HG03571 (cell line): ENCODE data around the gene BLACAT1.
A peak's percentile ranks its signal among the peaks of the same experiment; 100 is the strongest.
"Not testable (repeated sequence)": the region's sequence is repeated elsewhere in the genome, so short reads cannot be mapped to it uniquely, and the experiment has no call there.

Source experiments
- ATAC-seq: cut with Tn5 transposase; IDR thresholded peaks from one replicate; pipeline ENCODE4 v1.9.1; 2021; ENCODE audit not compliant: unreplicated experiment

The BLACAT1 gene

DNA sequence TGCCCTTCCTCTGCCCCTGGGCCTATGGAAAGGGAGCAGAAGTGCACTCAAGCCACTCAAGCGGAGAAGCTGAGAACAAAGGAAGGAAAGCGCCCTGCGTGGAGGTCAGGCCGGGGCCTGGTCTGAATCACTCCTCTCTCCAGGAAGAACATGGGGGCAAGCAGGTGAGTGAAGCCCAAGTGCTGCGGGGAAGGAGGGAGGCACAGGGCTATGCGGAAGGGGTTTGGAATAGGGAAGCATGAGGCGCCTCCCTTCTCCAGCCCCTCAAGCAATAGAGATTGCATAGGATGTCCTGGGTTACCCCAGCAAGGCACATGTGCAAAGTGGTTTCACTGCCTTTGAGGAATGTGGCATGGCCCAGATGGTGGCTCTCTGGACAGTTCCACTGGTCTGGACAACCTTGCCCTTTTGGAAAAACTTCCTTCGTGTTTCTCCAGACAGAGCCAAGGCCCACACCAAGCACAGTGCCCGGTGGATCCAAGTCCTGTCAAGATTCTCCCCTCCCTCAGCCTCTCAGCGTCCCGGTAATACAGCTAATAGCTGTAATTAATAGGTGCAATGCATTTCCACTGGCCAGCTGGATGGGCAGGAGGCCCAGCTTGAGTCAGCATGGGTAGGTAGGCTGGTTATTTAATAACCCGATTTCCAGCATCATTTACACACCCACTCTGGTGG is 13.7 kb downstream of the BLACAT1 start:
- no peak for ATAC-seq

DNA sequence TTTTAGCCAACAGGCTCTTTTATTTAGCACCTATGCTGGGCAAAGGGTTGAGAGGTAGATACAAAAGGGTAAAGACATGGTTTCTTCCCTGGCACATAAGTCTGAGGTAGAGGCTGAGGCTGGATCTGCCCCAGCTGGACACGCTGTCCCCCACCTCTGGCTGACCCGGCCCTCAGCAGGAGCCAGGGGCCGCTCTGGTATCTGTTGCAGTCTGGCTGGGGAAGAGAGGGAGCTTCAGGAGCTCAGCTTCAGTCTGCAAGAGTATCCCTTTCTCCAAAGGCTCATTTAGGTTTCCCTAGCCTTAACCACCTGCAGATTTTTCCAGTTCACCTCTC is 14.2 kb downstream of the BLACAT1 start:
- no peak for ATAC-seq

DNA sequence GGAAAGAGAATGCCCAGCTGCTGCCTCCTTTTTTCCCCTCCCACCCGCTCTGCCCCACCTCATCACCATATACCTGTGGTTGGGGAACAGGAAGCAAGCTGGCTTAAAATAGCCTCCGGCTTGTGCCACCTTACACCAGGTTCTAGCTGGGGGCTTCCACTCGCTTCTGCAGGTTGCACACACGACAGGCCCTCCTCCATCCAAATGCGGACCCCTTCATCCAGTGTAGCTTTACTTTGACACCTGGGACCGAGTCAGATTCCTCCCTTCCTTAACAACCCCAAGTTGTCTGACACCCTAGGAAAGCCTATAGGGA is 14.6 kb downstream of the BLACAT1 start:
- no peak for ATAC-seq

DNA sequence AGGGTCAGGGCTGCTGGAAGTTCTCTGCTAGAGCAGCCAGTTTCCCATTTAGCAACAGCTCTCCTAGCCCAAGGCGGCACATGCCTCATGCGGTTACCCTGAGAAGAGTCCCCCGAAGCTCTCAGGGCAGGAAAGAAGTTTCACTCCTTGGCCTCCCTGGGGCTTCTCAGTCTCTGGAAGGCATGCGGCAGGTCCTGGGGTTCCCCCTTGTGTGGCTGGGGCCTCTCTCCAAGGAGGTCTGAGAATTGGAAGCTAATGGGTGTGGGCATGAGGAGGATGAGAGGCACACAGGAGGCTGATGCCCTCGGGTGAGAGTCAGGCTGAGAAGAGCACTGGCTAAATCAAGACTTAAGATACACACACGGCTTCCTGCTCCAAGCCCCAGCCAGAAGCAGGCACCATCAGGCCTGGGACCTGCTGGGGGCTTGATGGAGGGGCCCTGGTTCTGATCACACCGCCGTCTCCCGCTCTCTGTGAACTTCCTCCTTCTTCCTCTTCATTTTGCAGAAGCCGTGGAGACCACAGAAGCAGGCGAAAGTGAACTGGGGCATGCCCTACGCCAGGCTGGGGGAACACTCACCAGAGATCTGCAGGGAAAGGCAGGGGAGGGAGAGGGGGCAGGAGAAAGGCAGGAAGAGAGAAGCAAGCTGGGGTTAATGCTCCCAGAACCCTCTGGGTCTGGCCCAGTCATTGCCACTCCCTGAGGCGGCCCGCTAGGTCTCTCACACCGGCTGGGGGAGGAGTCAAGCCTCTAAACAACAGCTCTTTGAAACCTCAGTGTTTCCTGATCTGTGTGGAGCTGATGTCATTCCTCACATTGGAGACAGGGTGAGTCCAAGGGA is 15.1 kb downstream of the BLACAT1 start:
- ATAC-seq = peak; percentile 67

DNA sequence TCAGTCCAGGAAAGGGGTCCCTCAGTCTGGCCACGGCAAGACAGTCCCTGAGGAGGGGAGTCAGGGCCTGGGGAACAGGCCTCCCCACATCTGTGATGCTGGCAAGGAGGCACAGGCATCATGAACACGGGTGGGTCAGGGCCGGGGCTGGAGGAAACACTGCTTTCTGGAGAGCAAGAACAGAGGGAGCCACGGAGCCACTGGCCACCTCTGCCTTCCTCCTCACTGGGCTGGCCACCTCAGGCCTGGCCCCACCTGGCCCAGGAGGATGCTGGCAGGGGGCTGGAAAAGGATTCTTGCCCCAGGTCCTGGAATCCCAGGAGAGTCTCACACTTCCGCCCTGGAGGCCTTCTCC is 15.7 kb downstream of the BLACAT1 start:
- ATAC-seq = no peak

DNA sequence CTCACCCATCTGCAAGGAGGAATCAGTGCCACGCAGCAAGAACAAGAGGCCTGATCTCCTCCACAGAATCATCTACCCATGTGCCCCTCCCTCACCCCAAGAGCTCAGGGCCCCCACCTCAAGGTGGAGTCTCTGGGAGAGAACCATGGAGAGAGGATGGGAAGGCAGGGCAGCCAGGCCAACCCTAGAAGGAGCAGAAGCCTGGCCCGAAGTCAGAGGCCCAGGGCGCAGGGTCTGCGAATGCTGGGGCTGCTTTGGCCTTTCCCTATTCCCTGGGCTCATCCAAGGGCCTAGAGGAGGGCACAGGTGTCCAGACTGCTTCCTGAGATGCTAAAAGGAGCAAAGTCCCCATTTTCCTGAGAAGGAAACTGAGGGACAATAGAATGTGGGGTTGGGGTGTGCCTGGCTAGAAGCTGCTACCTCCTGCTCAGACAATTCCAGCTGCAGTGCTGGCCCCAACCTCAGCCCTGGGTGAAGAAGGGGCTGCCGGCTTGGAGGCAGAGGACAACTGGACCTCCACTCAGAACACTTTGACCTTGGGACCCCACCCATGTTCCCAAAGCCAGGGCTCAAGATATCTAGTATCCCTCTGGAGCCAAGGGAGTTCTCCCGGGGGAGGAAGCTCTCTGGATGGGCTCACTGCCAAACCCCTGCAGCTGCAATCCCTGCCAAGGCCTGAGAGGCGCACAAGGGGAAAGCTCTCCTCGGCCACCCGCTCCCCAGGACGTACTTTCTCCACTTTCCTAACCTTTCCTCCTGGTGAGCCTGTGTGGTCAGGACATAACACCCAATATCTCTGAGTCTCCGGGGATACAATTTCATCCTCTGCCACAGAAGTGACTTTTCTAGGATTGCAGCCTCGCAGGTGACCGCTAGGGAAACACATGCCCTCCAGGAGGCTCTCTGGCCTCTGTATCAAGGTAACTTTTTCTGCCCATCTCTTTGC is 17.4 kb downstream of the BLACAT1 start:
- ATAC-seq = no peak

DNA sequence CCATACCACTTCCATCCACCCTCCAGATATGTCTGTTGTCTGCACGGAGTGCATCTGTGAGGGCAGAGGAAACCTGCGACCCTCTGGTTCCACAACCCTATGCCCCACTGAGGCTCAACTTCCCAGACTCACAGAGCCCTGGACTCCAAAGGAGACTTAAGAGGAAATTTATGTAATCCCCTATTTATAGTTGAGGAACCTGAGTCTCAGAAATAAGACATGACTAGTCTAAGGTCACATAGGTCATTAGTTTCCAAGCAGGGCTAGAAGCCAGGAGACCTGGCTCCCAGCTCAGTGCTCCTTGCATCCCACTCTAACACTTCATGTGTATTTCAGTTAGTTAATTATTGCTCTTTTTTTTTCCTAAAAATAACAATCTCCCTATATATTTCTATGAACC is 18.3 kb downstream of the BLACAT1 start:
- no peak for ATAC-seq

DNA sequence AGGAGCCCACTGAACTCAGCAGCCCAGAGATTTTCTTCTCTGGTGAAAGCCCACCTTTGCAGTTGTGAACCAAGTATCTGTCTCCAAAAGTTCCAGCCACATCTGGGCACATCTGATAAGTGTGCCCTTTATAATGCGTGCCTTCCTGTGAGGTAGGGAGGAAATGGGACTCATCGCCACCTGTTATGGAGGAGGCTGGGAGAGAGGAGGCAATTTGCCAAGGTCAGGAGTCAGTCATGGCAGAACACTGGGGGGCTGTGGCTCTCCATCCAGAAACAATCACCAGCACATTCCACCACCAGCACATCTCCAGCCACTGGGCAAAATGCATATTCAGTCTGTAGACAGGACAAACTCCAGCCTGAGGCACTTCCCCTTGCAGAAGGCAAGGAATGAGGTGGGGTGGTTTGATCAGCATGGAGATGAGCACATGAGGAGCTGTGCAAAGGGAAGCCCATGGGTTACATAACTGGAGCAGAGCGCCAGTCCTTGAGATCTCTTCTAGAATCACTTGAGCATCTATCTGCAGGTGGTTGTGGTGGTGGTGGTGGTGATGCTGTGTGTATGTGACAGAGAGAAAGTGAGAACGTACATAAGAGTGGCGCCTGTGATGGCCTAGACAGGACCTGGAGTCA is 19.0 kb downstream of the BLACAT1 start:
- ATAC-seq = no peak

DNA sequence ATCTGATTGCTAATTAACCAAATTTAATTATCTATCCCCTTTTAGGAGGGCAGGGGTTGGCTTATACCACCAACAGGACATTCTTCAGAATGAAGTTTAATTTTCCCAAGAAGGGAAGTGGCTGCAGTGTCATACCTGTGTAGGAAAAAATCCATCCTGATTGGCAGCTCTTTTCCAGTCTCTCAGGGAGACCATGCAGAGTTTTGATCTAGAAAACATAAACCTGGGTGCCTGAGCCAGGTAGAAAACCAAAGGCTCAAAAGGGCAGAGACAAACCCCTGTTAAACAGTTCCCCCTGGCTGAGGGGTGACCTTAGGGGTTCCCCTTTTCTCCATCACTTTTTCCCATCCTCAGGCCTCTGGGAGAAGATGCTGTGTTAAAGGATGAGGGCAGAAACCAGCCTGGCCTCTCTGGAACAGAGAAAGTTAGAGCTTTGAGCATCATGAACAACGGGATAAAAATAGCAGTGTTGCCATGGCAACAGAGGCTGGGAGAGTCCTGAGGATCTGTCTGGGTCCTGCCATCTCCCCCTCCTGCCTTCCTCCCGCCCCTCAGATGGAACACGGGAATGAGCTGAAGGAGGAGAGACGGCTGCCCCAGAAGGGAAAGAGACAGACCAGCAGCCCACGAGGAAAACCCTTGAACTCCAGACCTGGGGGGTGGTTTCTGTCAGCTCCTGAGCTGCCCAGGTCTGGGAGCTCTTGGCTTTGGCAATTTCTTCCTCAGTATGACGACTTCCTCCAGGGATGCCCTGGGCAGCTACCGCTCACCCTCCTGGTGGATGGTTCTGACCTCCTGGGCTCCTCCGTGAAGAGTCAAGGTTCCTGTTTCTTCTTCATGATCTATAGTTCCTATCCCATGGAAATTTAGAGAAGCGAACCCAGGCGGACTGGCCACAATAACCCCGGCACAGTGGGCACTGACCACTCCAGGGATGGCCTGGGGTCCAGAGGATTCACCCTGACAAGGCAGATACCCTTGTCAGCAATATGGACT is 20.0 kb downstream of the BLACAT1 start:
- ATAC-seq = no peak

DNA sequence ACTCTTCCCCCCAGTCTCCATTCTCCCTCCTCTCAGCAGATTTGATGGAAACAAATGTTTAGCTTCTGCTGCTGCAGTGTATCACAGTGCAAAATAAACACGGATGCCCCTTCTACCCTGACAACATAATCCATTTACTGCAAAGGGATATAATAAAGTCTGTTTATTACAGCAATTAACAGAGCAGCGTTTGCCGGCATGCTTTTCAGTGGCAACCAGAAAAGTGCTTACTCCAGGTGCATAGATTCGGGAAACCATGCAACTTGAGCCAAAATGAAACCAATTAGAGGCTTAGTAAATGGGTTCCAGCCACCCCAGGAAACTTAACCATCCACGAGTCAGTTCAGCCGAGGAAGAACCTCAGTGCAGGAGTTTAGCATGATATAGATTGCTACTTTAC is 21.1 kb downstream of the BLACAT1 start:
- no peak for ATAC-seq

DNA sequence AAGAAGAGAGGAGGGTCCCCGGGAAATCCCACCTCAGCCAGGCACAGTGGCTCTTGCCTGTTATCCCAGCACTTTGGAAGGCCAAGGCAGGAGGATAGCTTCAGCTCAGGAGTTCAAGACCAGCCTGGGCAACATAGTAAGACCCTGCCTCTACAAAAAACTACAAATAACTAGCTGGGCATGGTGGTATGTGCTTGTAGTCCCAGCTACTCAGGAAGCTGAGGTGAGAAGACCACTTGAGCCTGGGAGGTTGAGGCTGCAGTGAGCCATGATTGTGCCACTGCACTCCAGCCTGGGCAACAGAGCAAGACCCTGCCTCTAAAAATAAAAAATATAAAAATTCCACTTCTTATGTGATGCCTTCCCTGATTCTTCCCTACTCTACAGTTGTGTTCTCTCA is 23.2 kb downstream of the BLACAT1 start:
- not testable (repeated sequence) for ATAC-seq

DNA sequence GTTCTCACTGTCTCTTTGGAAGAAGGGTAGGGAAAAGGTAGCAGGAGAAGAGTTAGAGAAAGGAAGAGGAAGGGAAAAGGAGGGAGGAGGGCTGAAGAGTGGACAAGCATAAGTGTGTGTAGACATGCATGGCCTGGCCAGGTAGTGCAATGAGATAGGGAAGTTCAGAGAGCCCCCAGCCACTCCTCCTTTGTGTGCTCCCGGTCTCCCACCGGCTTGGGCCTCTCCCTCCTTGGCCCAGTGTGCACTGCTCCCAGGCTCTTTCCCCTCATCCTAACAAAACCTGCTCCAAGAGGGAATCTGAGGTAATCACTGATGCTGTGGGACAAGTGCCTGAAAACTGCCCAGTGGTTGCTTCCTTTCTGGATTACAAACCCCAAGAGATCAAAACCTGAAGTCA is 23.7 kb downstream of the BLACAT1 start:
- no peak for ATAC-seq

DNA sequence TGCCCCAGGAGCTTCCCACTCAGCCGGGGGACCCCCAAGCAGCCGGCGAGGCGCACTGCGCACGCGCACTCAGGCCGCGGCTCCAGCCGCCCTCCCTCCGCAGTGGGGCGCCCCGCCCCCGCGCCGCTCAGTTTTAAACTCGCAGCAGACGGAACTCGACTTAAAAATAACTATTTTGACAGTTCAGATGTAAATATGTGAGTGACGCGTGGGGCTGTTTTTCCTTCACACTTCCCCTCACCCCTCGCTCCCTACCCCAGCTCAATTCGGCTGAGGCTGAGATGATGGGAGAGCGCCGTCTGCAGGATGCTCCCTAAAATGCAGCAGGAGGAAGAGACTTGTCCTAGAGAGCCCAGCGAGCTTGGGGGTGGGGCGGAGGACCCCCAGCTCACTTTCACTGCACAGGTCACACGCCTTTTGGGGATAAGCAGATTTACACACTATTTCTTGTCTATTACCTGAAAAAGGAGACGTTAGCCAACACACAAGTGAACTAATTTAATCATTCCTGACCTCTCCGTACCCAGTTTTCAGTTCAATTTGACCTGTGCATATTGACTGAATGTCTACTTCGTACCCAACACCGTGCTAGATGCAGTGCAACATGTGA is 25.0 kb downstream of the BLACAT1 start:
- no peak for ATAC-seq

DNA sequence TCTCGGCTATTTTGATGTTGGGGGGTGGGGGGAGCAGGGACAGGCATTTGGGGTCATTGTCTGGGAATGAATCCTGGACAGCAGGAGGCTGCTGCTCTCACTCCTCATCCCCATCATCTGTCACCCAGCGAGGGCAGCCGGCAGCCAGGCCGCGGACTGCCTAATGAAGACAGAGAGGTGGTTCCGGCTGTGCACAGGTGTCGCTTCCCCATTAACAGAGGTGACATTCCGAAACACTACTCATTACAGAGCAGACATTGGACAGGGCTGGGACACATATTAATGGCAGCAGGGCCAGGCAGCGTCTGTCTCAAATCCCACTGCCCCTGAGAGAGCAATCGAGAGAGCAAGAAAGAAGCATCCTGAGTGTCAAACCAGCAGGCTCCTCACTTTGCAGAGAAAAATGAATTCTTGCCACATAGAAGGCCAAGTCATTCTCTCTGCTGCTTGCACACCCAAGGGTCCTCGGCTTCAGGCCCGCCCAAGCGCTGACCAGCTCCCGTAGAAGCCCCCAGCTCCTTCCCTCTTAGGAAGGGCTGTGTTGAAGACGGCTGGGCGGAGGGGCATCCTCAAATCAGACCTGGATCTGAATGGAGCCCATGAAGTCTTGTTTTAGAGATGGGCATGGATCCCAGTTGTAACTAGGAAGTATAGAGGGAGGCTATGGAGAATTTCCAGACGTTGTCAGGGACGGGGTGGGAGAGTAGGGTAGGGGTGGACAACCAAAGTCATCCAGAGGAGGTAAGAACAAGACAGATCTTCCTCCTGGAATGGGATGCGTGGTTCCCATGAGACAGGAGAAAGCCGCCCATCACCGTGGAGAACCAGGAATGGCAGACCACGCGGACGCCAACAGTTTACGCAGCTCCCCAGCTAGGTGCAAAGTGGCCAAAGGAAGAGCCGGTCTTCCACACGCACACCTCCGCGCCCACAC is 25.8 kb downstream of the BLACAT1 start:
- no peak for ATAC-seq

DNA sequence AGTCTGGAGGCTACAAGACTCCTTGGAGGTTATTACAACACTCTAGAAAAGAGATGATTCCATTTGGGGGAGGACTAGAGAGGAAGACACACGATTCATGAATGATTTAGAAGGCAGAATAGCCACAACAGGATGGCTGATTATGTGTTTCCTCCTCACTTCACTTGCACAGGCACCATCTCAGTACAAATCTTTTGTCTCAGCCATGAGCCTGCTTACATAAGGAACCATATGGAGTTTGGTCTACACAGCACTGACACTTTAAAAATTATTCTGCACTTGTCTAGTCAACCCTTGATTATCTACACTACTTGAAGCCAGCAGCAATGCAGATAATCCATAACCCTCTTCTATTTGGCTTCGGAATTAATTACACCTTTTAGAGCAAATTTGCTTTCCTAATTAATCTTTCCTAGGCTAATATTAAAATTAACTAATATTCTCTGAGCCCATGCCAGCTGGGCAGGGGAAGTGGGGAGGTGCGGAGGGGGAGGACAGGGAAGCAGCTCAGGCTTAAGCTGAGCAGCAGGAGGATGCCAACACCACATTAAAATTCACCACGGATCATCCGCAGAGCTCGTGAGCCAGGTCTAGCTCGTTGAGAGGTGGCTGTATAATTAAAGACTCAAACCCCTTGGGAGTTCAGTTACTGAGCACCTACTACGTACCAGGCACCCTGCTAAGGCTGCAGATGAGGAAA is 30.8 kb downstream of the BLACAT1 start:
- ATAC-seq = no peak

DNA sequence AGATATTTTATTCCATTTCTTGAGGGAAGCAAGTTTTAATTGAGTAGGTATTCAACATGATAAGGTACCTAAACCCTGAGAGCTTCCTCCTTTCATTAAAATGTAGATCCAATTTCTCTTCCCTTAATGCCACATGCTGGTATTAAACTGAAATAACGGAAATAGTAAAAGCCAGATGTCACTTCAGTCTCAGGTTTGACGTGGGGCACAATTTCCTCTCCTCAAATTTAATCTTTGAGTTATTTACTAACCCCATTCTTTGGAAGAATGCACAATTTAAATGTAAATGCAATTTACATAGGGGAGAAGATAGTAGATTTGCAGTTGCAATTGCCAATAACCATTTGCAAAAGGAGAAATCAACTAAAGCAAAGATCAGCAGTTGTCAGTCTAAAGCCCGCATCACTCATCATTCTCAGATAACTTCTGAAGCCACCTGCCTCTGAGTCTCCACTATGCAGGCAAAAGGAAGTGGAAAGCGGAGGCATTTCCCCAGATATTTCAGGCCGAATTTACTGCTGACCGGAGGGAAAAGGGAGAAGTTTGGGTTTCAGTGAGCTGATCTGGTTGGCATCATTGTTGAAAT is 31.9 kb downstream of the BLACAT1 start:
- ATAC-seq = no peak

DNA sequence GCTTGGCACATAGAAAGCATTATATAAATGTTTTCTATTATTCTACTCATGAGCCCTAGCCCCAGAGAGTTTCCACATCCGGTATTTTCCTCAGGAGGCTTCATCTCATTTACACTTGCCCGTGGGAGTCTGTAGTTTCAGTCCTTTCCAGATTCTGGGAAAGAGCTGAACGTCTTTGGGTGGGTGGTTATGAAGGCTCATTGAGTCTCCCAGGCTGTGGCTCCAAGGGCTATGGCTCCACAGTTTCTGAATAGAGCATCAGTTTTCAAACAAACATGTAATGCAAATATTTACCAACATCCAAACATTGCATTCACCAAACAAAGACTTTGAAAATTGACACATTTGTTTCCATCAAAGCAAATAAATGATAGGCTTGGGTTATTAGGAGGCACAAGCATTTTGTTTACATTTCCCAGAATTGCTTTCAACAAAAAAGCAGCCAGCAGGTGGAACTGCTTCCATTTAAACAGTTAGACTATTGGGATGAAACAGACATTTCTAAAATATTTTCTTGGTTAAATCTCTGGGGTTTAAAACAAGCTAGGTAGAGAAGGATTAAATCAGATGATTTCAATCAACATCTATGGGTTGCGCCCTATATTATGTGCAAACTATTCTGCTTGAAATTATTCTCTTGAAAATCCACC is 32.7 kb downstream of the BLACAT1 start:
- ATAC-seq = no peak
